Measurements from ENCODE around the gene TMEM248. TPM values are rescaled to one million over a fixed set of nuclear protein-coding genes. Genes with fewer than 3 reads are reported as not detected.
A peak's percentile ranks its signal among the peaks of the same experiment; 100 is the strongest.

Gene TMEM248
- total and polyA plus RNA-seq, 2 donors (not counting 3 experiments of a cell fraction or from before 2014, with no cell fraction given): 107 to 220 TPM

GRCh38 chr7:66952343-66953043 is 31.5 kb downstream of the TMEM248 start:
- peak overlapping the region; percentile 83 for H3K27ac ChIP-seq (ENCODE audit: insufficient read depth, low read depth, low read length)
- DNase-seq (ENCODE audit: low read depth, low spot score) (peak; percentile 68), FAIRE-seq (peak; percentile 86)
- peaks cover 21 to 24% of the 10 kb centered on the region in 2 experiments for H3K36me3 ChIP-seq (ENCODE audit: control insufficient read depth in 2 of 2, extremely low read depth in 1 of 2, insufficient read depth in 2 of 2, low read length in 2 of 2)
- ChIA-PET CTCF (interaction anchor here (1.0 kb wide), 1 partner anchor 12 kb away, joined by 3 read pairs; no protein-coding TSS in a partner anchor), POLR2A (no interaction called here)
- dilution Hi-C loops (cut with MboI; ENCODE audit: extremely low pct_ligation_motif_present, low sequenced_read_pairs): no loop called here
- no peak for TF ChIP-seq CTCF (IDR thresholded peaks at IDR 0.05; ENCODE audit: extremely low read depth in 1 of 2, insufficient read depth in 1 of 2, low read depth in 1 of 2, low read length in 2 of 2)
- TF ChIP-seq MYC (IDR thresholded peaks at IDR 0.05; ENCODE audit: low read depth, low read length): no peak
- peak; percentile 84 for TF ChIP-seq POLR2AphosphoS5 (IDR thresholded peaks at IDR 0.05; ENCODE audit: insufficient read depth, low read depth, low read length)
- no peak for TF ChIP-seq POLR2A (IDR thresholded peaks at IDR 0.05; ENCODE audit: low read depth, low read length)
- TF ChIP-seq GATA2 (IDR thresholded peaks at IDR 0.05; ENCODE audit: insufficient read depth, insufficient read length, low read depth, low read length): peak; percentile 49
- TF ChIP-seq JUN (IDR thresholded peaks at IDR 0.05; ENCODE audit: borderline replicate concordance, insufficient read depth, insufficient read length, low read depth): peak; percentile 67
- TF ChIP-seq EZH2 (IDR thresholded peaks at IDR 0.05; ENCODE audit: borderline replicate concordance, low read depth, low read length, severe bottlenecking): no peak
- TF ChIP-seq FOS (IDR thresholded peaks at IDR 0.05; ENCODE audit: borderline replicate concordance, insufficient read depth, low read length): peak; percentile 89
- no peak for TF ChIP-seq MAX (IDR thresholded peaks at IDR 0.05; ENCODE audit: insufficient read depth, insufficient read length)
- H3K4me1 ChIP-seq (ENCODE audit: control insufficient read depth, extremely low read depth, insufficient read depth, low read length): peaks cover 36% of the 10 kb centered on the region
- H3K4me3 ChIP-seq (replicated peaks in 1 of 3; ENCODE audit: insufficient read depth in 1 of 3, low read depth in 1 of 3, low read length in 3 of 3): no peak overlapping the region
- no peaks in the 10 kb centered on the region for H3K9me1 ChIP-seq (replicated peaks; ENCODE audit: control insufficient read depth, extremely low read depth, insufficient read depth, low read length)
- no peak overlapping the region for H2AFZ ChIP-seq (ENCODE audit: low read depth, low read length)
- no peaks in the 10 kb centered on the region for H3K27me3 ChIP-seq (ENCODE audit: control insufficient read depth in 2 of 2, insufficient read depth in 2 of 2, low read length in 2 of 2)
- peak overlapping the region; percentile 5 for H3K9ac ChIP-seq (replicated peaks; ENCODE audit: extremely low read depth, insufficient read depth, low read length)
- no peak overlapping the region for H3K4me2 ChIP-seq (ENCODE audit: insufficient read depth, low read length)
- H3K79me2 ChIP-seq (ENCODE audit: control insufficient read depth, insufficient read depth, low read length): peaks cover 6% of the 10 kb centered on the region
- no peaks in the 10 kb centered on the region for H3K9me3 ChIP-seq (replicated peaks; ENCODE audit: control insufficient read depth, insufficient read depth, low read length)
- BruUV-seq (replicated peaks): no TSS peak
- no peaks in the 10 kb centered on the region for H4K20me1 ChIP-seq (replicated peaks; ENCODE audit: control insufficient read depth, extremely low read depth, insufficient read depth, low read length)
- intact Hi-C loops (cut with micrococcal nuclease): loop anchor here (1.0 to 2.0 kb wide), 2 partner anchors 31 to 108 kb away; partner anchors contain the start of gene TMEM248
